ENCODE measurements around the gene MAPK8IP1. TPM values are rescaled to one million over a fixed set of nuclear protein-coding genes. Genes with fewer than 3 reads are reported as not detected.

The MAPK8IP1 gene
- total RNA-seq, 1 donor from 2014 or later, result 11.5 TPM

DNA sequence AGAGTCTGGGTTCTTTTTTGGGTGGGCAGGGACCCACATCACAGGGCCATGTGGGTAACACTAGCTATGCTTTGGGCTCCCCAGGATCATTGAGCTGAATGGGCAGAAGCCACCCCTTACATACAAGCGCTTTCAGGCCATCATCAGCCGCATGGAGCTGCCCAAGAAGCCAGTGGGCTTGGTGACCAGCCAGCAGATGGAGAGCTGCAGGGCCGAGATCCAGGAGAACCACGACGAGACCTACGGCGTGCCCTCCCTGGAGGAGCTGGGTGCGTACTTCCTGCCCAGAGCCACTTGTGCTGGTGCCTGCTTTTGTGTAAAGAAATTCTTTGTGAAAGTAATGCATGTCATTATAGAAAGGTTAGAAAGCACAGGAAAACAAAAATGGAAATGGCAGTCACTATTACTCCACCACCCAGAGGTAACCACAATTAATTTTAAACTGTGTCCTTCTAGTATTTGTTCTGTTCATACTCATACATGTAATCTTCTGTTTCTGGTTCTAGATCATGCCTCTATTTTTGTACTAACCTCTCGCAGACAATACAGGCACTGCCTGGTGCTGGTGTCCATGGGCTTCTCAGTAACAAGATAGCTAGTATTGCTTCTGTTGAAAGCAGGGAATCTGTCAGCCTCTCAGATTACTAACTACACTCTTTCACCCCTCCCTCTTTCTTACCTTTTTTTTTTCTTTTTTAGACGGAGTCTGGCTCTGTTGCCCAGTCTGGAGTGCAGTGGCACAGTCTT lies 24.5 kb upstream of the MAPK8IP1 start:
- Mint-ChIP-seq H3K9me3 (no peaks in the 10 kb centered on the region), H3K36me3 (peaks cover 19% of the 10 kb centered on the region), H3K4me1 (peaks cover 4% of the 10 kb centered on the region), H3K4me3 (no peak overlapping the region), H3K27me3 (ENCODE audit: low read depth) (no peaks in the 10 kb centered on the region), H3K27ac (no peak overlapping the region)
- TF ChIP-seq, protein P1, sequence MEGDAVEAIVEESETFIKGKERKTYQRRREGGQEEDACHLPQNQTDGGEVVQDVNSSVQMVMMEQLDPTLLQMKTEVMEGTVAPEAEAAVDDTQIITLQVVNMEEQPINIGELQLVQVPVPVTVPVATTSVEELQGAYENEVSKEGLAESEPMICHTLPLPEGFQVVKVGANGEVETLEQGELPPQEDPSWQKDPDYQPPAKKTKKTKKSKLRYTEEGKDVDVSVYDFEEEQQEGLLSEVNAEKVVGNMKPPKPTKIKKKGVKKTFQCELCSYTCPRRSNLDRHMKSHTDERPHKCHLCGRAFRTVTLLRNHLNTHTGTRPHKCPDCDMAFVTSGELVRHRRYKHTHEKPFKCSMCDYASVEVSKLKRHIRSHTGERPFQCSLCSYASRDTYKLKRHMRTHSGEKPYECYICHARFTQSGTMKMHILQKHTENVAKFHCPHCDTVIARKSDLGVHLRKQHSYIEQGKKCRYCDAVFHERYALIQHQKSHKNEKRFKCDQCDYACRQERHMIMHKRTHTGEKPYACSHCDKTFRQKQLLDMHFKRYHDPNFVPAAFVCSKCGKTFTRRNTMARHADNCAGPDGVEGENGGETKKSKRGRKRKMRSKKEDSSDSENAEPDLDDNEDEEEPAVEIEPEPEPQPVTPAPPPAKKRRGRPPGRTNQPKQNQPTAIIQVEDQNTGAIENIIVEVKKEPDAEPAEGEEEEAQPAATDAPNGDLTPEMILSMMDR (IDR thresholded peaks at IDR 0.05; ENCODE audit: unreplicated experiment), result no peak
- DNase-seq (ENCODE audit: low spot score in 2 of 2, unreplicated experiment in 2 of 2), result no peak

DNA sequence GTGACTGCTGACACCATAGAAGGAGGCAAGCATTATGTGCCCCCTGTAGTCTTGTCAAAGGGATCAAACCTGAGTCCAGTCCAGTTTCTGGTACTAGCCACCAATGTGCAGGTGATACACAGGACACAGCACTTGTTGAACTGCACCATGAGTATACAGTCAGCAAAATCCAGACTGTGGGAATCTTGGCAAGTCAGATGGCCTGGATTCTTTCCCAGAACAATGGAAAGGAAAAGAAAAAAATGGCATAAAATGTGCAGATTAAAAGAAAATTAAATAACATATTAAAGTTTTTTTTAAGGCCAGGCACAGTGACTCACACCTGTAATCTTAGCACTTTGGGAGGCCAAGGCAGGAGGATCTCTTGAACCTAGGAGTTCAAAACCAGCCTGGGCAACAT lies 21.4 kb upstream of the MAPK8IP1 start:
- no peaks in the 10 kb centered on the region for H3K27me3 Mint-ChIP-seq (ENCODE audit: low read depth)
- TF ChIP-seq, protein P1 (IDR thresholded peaks at IDR 0.05; ENCODE audit: unreplicated experiment), result no peak
- H3K9me3 Mint-ChIP-seq, result no peaks in the 10 kb centered on the region
- H3K36me3 Mint-ChIP-seq, result peaks cover 21% of the 10 kb centered on the region
- H3K4me1 Mint-ChIP-seq, result peaks cover 4% of the 10 kb centered on the region
- DNase-seq (ENCODE audit: low spot score in 2 of 2, unreplicated experiment in 2 of 2), result no peak
- no peak overlapping the region for H3K4me3 Mint-ChIP-seq
- no peak overlapping the region for H3K27ac Mint-ChIP-seq

DNA sequence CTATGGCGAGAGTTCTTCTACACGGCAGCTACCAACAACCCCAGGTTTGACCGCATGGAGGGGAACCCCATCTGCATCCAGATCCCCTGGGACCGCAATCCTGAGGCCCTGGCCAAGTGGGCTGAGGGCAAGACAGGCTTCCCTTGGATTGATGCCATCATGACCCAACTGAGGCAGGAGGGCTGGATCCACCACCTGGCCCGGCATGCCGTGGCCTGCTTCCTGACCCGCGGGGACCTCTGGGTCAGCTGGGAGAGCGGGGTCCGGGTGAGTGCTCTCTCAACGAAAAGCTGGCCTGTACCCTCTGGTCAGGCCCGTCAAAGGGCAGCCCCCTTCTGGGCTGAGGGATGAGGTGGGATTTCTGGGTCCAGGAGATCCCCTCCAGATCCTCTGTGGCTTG lies 15.9 kb upstream of the MAPK8IP1 start:
- no peak overlapping the region for H3K27ac Mint-ChIP-seq
- no peak for DNase-seq (ENCODE audit: low spot score in 2 of 2, unreplicated experiment in 2 of 2)
- no peak overlapping the region for H3K4me3 Mint-ChIP-seq
- peaks cover 37% of the 10 kb centered on the region for H3K36me3 Mint-ChIP-seq
- no peaks in the 10 kb centered on the region for H3K4me1 Mint-ChIP-seq
- no peaks in the 10 kb centered on the region for H3K27me3 Mint-ChIP-seq (ENCODE audit: low read depth)
- TF ChIP-seq, protein P1 (IDR thresholded peaks at IDR 0.05; ENCODE audit: unreplicated experiment), result no peak
- H3K9me3 Mint-ChIP-seq, result no peaks in the 10 kb centered on the region

DNA sequence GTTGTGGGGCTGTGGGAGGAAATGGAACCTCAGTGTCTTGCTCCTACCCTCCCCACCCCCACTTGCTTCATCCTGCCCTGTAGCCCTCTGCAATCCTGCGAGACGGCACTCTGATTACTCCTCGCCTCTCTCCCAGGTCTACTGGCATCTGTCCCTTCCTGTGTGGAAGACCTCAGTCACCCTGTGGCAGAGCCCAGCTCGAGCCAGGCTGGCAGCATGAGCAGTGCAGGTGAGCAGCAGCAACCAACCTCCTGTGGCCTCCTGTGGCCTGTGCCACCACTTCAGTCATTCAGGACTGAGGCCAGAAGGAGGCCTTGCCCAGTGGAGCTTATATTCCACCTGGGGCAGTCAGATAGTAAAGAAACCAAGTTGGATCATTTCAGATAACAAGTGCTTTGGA lies 14.7 kb upstream of the MAPK8IP1 start:
- Mint-ChIP-seq H3K27me3 (ENCODE audit: low read depth) (no peaks in the 10 kb centered on the region), H3K4me1 (no peaks in the 10 kb centered on the region)
- DNase-seq (ENCODE audit: low spot score in 2 of 2, unreplicated experiment in 2 of 2), result no peak

DNA sequence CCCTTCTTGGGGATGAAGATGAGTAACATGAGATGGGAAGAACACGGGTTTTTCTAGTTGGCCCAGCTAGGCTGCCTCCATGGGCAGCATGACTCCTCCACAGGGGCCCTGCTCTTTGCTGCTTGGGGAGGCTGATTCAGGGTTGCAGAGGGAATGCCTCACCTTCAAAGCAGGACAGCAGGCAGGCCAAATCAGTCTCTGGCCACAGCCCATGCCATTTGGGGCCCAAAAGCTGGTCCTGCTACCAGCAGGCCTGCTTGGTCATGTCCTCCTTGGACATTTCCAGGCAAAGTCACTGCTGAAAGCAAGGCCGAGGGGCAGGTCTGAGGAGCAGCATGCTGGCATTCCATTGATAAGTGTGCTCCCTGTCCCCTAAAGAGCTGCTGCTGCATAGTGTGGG lies 13.8 kb upstream of the MAPK8IP1 start:
- H3K4me1 Mint-ChIP-seq, result no peaks in the 10 kb centered on the region
- no peaks in the 10 kb centered on the region for H3K27me3 Mint-ChIP-seq (ENCODE audit: low read depth)
- no peaks in the 10 kb centered on the region for H3K9me3 Mint-ChIP-seq
- H3K36me3 Mint-ChIP-seq, result peaks cover 30% of the 10 kb centered on the region
- no peak for DNase-seq (ENCODE audit: low spot score in 2 of 2, unreplicated experiment in 2 of 2)
- H3K4me3 Mint-ChIP-seq, result no peak overlapping the region
- TF ChIP-seq, protein P1 (IDR thresholded peaks at IDR 0.05; ENCODE audit: unreplicated experiment), result no peak
- no peak overlapping the region for H3K27ac Mint-ChIP-seq

More for the DNA sequence above, 14.7 kb upstream of the MAPK8IP1 start:
- TF ChIP-seq, protein P1 (IDR thresholded peaks at IDR 0.05; ENCODE audit: unreplicated experiment), result no peak
- Mint-ChIP-seq H3K4me3 (no peak overlapping the region), H3K9me3 (no peaks in the 10 kb centered on the region), H3K27ac (no peak overlapping the region), H3K36me3 (peaks cover 34% of the 10 kb centered on the region)
